ENCODE data around the gene LMNTD2.
"Not testable (repeated sequence)": the region's sequence is repeated elsewhere in the genome, so short reads cannot be mapped to it uniquely, and the experiment has no call there.

LMNTD2 gene

DNA sequence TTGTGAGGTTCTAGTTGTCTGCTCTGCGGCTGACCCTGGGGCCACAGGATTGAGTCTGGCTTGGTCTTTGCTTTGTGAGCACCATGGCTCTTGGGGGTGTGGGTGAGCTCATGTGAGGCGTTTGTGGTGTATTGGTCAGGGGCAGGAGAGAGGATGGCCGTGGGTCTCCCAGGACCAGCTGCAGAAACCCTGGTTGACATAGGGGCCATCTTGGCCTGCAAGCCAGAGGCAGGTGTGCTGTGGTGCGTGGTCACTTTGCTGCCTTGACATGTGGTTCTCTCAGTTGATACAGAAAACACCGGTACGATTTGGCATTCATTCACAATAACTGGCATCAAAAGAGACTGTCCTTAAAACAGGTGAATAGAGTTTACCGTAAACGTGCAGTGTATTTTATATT is 27.0 kb upstream of the LMNTD2 start:
- DNase-seq, result no peak

DNA sequence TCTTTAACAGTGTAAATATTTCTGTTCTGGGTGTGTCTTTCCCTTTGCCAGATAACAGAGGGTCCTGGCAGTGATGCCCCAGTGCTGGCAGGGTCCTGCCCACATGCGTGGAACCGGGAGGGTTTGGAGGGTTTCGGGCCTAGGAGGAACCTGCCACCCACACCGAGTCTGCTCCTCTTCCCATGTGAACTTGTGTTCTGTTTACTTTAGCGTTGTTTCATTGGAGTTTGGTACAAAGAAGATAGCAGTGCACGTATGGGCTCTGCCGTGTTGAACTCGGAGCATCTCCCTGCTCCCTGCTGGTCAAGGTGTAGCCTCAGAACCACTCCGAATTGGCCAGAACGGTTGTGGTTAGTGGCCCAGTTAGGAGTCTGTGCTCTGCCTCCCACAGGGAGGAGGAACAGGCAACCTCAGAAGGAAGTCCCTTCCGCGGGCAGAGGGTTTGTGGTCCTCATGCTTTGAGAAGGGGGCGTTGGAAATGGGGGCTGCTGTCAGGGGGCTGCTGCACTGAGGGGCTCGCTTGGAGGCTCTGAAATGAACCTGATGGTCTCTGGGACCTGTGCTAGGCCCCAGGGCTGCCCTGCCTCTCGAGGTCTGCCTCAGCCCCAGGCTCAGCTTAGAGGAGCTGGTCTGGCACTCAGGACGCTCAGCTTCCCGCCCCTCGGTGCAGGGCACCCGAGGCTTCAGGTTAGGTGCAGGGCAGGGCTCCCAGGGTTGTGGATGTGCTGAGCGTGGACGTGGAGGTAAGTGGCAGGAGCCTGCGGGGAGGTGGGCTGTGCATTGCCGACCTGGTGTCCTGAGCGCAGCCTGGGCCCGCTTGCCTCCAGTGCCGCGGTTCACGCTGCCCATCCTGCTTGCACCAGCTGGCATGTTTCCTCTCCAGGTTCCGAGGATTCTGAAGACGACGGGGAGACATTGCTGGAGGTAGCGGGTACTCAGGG is 26.1 kb upstream of the LMNTD2 start:
- no peak for DNase-seq

DNA sequence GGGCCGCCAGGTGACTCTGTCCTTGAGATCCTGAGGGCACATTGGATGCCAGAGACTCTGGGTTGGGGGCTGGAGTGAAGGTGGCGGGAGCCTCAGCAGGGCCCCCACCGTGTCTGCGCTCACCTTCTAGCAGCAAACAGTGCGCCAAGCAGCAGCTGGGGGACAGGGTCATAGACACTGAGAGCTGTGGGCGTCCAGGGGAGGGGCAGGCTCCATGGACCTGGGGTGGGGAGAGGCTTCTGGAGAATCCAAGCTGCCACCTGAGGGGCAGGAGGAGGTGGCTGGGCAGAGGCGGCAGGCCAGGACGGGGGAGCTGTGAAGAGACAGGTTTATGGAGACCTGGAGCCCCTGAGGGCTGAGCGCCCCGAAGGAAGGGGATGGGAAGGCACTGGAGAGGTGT is 23.7 kb upstream of the LMNTD2 start:
- no peak for DNase-seq

DNA sequence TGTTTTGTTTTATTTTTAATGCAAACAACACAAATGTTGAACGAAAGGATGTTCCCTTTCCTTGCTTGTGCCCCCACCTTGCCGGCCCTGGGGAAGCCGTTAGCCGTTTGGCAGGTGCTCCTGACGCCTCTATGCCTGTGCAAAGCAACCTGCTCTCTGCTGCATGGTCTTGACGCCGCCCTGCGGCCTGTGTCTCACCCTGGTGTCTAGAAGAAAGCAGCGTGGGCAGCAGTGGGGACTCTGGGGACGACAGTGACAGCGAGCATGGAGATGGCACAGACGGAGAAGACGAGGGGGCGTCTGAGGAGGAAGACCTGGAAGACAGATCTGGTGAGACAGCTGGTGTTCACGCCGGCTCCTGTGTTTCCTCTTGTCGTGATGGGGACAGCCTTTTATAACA is 21.2 kb upstream of the LMNTD2 start:
- DNase-seq, result no peak

DNA sequence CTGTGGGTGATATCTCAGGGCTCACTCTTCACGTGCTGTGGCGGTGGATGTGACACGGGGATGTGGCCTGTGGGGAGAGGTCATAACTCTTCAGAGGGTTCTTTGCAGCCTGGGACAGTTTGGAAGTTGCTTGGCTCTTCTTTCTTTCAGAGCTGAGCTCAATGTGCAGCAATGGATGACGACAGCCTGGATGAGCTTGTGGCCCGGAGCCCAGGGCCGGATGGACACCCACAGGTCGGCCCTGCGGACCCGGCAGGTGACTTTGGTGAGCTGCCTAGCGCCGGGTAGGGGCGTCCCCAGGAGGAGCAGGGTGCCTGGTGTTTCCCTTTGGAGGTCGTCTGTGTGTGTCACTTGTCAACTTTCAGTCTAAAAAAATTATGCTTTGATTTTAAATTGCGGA is 20.8 kb upstream of the LMNTD2 start:
- DNase-seq, result no peak

DNA sequence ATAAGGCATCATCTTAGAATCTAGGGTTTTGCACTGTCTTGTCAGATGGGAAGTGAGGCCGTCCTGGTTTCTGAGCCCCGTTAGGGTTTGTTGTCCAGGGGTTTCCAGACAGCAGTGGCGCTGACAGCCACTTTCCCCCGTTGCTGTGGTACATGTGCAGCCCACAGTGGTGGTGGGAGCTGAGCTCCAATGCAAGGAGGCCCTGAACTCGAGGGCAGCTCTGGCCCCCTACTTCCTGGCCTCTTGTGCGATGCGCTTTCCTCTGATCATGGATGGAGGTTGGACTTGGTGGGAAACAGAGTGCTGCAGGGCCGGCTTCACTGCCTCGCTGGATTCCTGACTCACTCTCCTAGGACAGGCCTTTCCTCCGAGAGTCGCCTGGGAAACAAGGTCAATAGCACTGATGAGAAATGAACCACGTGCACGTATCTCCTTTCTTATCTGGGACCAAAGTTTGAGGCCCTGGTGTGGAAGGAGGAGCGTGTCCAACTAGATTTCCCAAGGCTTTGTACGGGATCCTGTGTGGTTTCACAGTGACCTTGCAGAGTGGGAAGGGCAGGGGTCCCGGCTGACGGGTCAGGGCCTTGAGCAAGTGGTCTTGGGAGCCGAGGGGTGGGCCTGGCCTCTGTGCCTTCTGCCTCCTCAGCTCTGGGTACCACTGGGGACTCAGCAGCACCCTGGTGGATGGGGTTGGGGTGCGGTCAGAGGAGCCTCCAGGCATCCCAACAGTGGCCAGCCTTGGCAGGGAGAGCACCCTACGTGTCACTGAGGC is 19.5 kb upstream of the LMNTD2 start:
- no peak for DNase-seq

DNA sequence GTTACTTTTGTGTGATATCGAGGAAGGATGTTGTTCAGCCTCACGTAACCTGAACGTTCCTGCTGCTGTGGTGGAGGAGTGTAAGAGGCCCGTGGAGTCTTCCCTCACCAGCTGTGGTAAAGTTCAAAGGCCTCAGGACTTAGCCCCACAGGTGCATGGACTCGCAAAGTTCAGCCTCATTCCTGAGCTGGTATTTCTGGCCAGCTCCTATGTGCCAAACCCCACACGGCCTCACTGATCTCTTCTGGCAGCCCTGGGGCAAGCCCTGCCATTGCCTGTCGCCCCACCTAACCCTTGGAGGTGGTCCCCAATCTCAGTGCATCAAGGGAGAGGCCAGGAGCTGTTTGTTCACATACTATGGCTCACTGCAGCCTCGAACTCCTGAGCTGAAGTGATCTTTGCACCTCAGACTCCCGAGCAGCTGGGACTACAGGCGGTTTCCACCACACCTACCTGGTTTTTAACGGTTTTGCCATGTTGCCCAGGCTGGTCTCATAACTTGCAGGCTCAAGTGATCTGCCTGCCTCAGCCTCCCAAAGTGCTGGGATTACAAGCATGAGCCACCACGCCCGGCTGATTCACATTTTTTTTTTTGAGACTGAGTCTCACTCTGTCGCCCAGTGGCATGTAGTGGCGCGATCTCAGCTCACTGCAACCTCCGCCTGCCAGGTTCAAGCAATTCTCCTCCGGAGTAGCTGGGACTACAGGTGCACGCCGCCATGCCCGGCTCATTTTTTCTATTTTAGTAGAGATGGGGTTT is 17.9 kb upstream of the LMNTD2 start:
- no peak for DNase-seq

DNA sequence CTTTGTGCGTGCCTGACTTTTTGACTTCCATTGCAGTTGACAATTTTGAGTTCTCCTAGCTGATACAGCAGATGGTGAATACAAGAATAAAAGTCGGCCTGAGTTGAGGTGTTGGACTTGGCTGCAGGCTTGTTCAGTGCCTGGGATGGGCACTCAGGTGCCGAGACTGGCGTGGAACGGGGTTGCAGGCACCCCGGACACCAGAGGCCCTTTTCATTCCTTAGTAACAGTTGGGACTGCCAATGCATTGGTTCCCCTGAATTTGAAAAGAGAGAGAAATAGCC is 17.0 kb upstream of the LMNTD2 start:
- no peak for DNase-seq

DNA sequence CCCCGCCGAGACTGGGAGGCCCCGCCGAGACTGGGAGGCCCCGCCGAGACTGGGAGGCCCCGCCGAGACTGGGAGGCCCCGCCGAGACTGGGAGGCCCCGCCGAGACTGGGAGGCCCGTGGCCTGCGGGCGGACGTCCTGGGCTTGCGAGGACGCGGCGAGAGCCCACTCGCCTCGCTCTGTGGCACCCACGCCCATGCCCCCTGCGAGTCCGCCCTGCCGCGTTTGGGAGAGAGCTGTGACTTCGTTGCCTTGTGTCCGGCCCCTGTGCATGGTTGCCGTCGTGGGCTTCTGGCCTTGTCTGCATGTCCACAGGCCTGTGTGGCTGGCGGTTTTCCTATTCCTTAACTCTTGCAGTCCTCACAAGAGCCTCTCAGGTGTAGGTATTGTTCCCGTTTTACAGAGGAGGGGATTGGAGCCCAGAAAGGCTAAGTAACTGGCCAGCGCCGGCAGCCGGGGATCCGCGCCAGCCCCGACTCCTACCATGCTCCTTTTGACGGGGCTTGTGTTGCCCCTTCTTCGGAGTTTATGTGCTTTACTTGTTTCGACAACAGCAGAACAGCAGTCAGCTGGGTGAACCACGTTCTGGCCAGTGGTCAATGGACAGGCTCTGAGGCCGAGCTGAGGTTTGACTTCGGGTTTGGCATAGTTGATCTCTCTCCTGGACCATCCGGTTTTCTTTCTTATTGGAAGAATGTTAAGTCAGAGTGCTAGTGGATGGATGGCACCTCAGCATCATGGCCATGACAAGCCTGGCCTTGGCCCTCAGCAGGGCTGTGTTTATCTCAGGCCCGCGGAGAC is 16.5 kb upstream of the LMNTD2 start:
- peak; percentile 48 for DNase-seq

DNA sequence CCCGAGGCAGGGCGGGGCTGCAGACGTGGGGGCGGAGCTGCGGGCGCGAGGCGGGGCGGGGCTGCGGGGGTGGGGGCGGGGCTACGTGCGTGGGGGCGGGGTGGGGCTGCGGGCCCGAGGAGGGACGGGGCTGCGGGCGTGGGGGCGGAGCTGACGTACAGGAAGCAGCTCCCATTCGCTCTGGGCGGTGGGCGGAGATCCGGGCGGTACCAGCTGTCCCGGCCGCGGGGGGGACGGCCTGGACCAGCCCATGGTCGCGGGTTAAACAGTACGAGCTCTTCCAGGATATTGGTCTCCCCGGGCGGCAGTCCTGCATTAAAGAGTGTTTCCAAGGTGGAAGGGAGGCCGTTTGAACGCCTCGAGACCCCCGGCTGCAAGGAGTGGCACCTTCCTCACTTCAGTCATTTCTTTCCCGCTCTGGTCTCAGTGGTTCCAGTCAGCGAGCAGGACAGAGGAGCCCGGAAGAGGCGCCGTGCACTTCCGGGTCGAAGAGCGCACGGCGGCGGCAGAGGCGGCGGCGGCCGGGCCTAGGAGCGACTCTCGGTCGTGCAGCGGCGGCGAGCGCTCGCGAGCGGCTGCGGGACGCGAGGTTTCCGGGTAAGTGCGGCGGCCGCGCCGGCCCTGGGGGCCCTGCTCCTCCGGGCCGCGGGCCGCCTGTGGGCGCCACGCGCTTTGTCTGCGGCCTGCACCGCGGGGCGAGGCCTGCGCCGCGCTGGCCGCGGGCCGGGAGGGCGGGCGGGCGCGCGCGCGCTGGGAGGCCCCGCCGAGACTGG is 15.6 kb upstream of the LMNTD2 start, which contains the start of gene PHRF1:
Gene PHRF1, plus strand, starts transcription at position 475 of the 773 bp plus-strand sequence. CDS start 5,043 bp downstream, outside the sequence.
- DNase-seq, result peak; percentile 93

DNA sequence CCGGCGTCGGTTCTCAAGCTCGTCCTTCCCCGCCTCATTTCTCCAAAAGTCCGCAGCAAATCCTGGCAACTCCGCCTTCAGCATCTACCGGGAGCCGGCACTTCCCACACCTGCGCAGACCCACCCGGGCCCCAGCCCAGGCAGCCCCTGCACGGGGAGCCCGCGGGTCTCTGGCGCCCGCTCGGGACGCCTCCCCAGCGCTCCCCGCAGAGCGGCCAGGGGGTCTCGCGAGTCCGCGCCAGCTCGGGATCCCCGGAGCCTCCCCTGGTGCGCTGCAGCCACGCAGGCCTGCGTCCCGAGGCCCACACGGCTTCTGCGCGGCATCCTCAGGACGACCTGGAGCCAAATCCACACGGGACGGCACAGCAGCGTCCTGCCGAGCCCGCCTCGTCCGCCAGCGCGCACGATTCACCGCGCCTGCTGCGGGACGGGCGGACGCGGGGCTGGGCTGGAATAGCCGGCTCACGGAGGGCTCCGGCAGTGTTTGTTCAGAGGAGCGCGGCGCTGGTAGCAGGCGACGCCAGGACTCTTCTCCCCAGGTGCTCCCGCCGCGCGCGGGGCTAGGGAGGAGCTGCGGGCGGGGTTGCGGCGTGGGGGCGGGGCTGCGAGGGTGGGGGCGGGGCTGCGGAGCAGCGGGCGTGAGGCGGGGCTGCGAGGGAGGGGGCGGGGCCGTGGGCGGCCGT is 14.9 kb upstream of the LMNTD2 start:
- no peak for DNase-seq

DNA sequence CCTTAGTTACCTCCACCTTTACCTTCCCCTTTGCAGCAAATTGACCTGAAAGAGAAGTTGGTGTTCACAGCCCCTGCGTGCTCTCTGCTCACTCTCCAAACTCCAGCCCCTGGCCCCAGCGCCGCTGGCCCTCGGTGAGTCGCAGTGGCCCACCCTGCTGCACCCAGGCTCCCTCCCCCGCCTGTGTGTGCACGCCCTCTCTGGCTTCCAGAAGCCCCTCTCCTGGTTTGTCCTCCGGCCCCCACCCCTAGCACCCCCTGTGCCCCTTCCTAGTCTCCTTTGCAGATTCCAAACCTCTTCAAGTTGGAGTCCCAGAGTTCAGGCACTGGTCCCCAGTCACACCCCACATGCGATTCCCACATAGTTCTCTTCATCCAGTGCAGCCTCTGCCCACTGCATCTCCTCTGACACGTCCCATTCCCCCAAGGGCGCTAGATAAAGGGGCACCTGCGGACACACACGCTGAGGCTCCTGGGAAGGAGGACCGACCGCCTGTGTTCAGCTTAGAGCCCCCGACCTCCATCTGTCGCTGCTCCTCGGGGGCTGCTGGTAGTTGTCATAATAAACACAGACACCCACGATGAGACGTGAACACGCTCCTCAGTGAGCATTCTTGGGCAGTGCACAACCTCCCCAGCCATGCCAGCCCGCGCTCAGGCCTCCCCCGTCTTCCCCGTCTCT is 14.2 kb upstream of the LMNTD2 start:
- no peak for DNase-seq

DNA sequence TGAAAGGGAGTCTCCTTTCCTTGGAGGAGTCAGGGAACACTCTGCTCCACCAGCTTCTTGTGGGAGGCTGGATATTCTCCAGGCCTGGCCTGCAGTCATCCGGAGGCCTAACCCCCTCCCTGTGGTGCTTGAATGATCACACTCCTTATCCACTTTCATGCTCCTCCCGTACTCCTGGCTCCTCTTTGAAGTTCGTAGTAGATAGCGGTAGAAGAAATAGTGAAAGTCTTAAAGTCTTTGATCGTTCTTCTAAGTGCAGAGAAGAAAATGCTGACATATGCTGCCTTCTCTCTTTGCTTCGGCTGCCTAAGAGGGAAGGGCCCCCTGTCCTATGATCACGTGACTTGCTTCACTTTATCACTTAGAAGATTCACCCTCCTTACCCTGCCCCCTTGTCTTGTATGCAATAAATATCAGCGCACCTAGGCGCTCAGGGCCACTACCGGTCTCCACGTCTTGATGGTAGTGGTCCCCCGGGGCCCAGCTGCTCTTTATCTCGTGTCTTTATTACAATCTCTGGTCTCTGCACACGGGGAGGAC is 13.6 kb upstream of the LMNTD2 start:
- DNase-seq, result not testable (repeated sequence)

DNA sequence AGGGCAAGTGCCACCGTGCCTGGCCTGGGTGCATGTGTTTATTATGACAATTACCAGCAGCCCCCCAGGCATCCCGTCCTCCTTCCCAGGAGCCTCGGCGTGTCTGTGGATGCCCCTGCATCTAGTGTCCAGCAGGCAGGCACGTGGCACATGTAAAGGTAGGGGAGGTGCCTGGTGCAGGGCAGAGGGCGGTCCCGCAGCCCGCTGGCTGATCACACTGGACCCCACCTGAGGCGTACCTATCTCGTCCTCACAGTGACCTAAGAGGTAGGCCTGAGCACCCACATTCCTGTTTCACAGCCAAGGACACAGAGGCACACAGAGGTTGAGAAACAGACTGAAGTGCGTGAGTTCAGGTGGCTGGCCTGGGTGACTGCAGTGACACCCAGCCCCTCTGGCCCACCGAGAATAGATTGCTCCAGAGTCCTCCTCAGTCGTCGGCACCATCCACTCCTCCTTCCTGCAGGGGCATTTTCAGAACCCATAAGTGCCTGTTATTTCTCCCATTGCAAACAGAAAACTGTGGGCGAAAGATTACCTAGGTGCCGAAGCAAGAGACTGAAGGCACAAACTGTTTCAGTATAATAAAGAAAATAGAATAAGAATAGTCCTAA is 12.7 kb upstream of the LMNTD2 start:
- DNase-seq, result no peak

DNA sequence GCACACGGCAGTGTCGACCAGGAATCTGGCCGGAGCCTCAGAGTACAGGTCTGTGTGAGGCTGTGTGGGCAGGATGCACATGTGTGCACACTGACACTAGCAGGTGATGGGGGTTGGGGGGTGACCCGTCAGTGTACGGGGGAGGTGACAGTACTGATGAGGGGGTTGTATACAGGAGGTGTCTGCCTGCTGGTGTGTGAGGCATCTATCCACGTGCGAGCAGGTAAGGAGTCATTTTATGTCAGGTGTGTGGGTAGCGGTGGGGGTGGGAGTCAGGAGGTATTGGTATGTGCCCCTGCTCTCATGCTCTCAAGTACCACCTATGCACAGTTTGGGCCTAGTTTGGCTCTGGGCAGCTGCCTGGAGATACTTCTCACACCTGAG is 11.3 kb upstream of the LMNTD2 start:
- DNase-seq, result no peak

DNA sequence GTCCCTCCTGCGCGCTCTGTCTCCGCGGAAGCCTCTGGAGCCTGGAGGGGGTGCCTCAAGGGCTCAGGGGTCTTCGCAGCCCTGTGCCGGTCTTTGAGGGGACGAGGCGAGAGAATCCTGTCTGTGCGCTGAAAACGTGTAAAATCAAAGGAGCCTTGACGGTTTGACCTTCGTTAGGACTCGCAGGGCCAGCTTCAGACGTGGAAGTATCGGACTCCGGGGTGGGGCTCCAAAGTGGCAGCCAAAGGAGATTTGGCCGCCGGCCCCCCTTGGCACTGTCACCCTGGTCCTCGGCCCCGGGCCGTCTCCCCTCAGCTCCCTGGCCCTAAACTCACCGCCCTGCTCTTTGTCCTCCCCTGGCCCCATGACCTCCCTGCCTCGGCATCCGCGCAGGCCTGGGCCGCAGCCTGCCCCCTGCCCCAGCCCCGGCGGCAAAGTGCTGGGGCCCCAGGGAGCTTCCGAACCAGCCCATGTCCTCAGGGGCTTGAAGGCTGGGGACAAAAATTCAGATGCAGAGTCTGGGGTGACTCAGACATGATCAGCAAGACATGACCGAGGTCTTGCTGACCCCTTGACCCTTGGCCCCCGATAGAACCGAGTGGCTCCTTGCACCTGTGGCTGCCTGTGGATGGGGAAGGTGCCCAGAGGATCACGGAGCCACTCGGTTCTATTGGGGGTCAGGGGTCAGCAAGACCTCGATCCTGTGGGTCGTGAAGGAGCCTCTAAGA is 8.8 kb upstream of the LMNTD2 start:
- DNase-seq, result no peak

DNA sequence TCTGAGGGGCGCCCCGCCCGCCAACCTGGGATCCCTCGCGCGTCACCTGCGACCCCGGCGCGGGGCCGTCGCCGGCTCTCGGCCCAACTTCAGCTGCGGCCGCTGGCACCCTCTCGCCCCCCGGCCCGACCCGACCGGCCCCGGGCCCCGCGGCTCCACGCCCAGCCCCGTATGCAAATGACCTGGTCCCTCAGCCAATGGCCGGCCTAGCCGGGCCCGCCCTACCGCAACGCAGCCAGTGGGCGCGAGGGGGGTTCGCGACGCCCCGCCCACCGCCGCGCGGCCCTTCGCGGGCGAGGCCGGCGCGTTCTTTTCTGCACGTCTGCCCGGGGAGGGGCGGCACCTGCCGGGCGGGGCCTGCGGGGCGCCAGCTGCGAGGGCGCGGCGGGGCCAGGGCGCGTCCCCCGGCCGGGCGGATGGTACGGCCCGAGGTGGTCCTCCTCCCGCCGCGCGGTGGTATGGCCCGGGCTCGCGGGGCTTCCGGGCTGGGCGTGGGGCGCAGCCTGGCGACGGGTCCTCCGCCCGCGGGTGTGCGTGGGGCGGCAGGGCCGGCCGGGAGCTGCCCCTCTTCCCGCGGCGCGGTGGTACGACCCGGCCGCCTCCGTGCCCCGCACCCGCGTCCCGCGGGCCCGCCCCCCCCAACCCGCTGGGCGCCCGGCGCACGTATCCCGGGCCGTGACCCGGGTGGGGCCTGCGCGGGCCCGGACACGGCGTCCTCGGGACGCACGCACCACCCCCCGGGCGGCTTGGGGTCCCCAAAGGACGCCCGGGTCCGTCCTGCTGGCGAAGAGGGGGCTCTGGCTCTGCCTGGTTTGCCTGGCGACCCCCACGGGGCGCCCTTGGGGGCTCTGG is 8.0 kb upstream of the LMNTD2 start:
- peak; percentile 96 for DNase-seq
